Astrocyte of the cerebellum (primary cell): ENCODE data around the gene USP10.
"Not testable (repeated sequence)": the region's sequence is repeated elsewhere in the genome, so short reads cannot be mapped to it uniquely, and the experiment has no call there.

ENCODE experiments used
- DNase-seq: peaks from one replicate; pipeline ENCODE4 v3.0.0-alpha.2; 2011; ENCODE audit warnings: low read depth
- H3K4me3 ChIP-seq: 2 replicates; pipeline ENCODE4 v1.5.1; 2011; ENCODE audit warnings: mild to moderate bottlenecking, low read depth, low read length, moderate library complexity
- CTCF ChIP-seq: IDR thresholded peaks from 2 replicates; pipeline ENCODE4 v1.5.1; 2012; ENCODE audit warnings: low read length, low read depth, moderate library complexity, mild to moderate bottlenecking; ENCODE audit errors: missing control alignments
- in situ Hi-C: cut with HindIII; loops from 2 replicates; pipeline ENCODE4 v1.10.0; 2017; ENCODE audit warnings: low sequenced_read_pairs

Gene USP10

GRCh38 chr16:84746875-84747274, 47.1 kb downstream of the USP10 start:
- peak; percentile 47 for TF ChIP-seq CTCF
- in situ Hi-C loops, result loop anchor here (10.0 to 25.0 kb wide), 2 partner anchors 198 to 235 kb away; partner anchors contain the start of gene MEAK7
- no peak for DNase-seq
- H3K4me3 ChIP-seq, result no peak overlapping the region

- in situ Hi-C loops, result loop anchor here (10.0 to 25.0 kb wide), 2 partner anchors 197 to 236 kb away; partner anchors contain the start of gene MEAK7
- H3K4me3 ChIP-seq, DNase-seq: not testable (repeated sequence)
These were observed 48.4 kb downstream of the USP10 start for GRCh38 chr16:84748247-84748646.

- in situ Hi-C loops, result loop anchor here (10.0 to 25.0 kb wide), 2 partner anchors 196 to 237 kb away; partner anchors contain the start of gene MEAK7
- TF ChIP-seq CTCF, result no peak
These were observed 49.3 kb downstream of the USP10 start for GRCh38 chr16:84749072-84749471.

GRCh38 chr16:84749815-84750214, 50.0 kb downstream of the USP10 start:
- H3K4me3 ChIP-seq, result no peak overlapping the region
- TF ChIP-seq CTCF, result no peak
- DNase-seq, result no peak
- in situ Hi-C loops, result loop anchor here (10.0 to 25.0 kb wide), 3 partner anchors 195 to 238 kb away; partner anchors contain the start of gene MEAK7

More at GRCh38 chr16:84749072-84749471, 49.3 kb downstream of the USP10 start:
- H3K4me3 ChIP-seq, result no peak overlapping the region
- no peak for DNase-seq

- no peak overlapping the region for H3K4me3 ChIP-seq
- in situ Hi-C loops, result loop anchor here (10.0 kb wide), 1 partner anchor 224 kb away; no protein-coding TSS in a partner anchor
- no peak for TF ChIP-seq CTCF
- DNase-seq, result no peak
These were observed 50.8 kb downstream of the USP10 start for GRCh38 chr16:84750575-84750974.

- DNase-seq, result no peak
- no peak for TF ChIP-seq CTCF
- in situ Hi-C loops, result loop anchor here (10.0 kb wide), 1 partner anchor 224 kb away; no protein-coding TSS in a partner anchor
- H3K4me3 ChIP-seq, result no peak overlapping the region
These were observed 51.4 kb downstream of the USP10 start for GRCh38 chr16:84751241-84751640.

GRCh38 chr16:84751947-84752346, 52.1 kb downstream of the USP10 start:
- H3K4me3 ChIP-seq, result no peak overlapping the region
- in situ Hi-C loops, result loop anchor here (10.0 kb wide), 1 partner anchor 223 kb away; no protein-coding TSS in a partner anchor
- no peak for TF ChIP-seq CTCF
- DNase-seq, result no peak
